ENCODE results near the gene PHLDA3.

DNA sequence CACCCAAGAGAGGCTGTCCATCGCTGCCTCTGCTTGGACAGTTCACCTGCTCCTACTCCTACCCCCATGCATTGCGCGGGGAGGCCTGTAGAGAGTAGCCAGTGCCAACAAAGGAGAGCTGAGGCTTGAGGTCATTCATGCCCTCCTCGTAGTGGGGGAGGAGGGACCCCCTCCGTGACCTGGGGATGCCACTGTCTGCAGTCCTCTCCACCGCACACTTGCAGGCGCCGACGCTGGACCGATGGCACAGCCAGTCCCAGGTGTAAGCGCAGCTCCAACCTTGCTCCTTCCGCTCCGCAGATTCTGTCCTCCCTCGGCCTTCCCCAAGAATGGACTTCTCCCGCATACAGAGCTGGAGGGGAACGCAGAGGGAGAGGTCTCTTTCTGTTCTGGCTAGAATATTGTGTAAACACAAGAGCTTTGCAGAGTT, 672 bp upstream of the PHLDA3 start:
- TF ChIP-seq, protein P1, sequence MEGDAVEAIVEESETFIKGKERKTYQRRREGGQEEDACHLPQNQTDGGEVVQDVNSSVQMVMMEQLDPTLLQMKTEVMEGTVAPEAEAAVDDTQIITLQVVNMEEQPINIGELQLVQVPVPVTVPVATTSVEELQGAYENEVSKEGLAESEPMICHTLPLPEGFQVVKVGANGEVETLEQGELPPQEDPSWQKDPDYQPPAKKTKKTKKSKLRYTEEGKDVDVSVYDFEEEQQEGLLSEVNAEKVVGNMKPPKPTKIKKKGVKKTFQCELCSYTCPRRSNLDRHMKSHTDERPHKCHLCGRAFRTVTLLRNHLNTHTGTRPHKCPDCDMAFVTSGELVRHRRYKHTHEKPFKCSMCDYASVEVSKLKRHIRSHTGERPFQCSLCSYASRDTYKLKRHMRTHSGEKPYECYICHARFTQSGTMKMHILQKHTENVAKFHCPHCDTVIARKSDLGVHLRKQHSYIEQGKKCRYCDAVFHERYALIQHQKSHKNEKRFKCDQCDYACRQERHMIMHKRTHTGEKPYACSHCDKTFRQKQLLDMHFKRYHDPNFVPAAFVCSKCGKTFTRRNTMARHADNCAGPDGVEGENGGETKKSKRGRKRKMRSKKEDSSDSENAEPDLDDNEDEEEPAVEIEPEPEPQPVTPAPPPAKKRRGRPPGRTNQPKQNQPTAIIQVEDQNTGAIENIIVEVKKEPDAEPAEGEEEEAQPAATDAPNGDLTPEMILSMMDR (IDR thresholded peaks at IDR 0.05): no peak
- no peak for TF ChIP-seq POLR2A (IDR thresholded peaks at IDR 0.05)
